Transverse colon (tissue), 4 donors: Measurements from ENCODE around the gene DOCK3.

Source experiments
- POLR2A ChIP-seq: fragments of 450-650 bp; IDR thresholded peaks from one replicate; pipeline ENCODE4 v1.6.1; 2016; ENCODE audit warnings: antibody characterized with exemption, mild to moderate bottlenecking, moderate library complexity
- POLR2AphosphoS5 ChIP-seq, 3 donors: sonication (generic); formaldehyde crosslinking; IDR thresholded peaks; one replicate each; pipeline ENCODE4 v1.6.1; 2016; ENCODE audit warnings: antibody characterized with exemption in 3 of 3
- TF ChIP-seq, protein P1 (sequence below), 5 experiments: fragments of 200-600 bp in 3 of 5; fragments of 450-650 bp in 2 of 5; sonication (generic) in 3 of 5; IDR thresholded peaks; 1 replicate in 2 of 5; 2 replicates in 3 of 5; pipeline ENCODE4 v1.5.1; 2016 to 2017; ENCODE audit warnings: antibody characterized with exemption in 5 of 5, inconsistent platforms in 3 of 5, mild to moderate bottlenecking in 2 of 5, moderate library complexity in 1 of 5

GRCh38 chr3:50637945-50638344 is 36.8 kb upstream of the DOCK3 start:
- TF ChIP-seq POLR2AphosphoS5 (IDR thresholded peaks at IDR 0.05) = no peak
- no peak for TF ChIP-seq POLR2A
- TF ChIP-seq, protein P1, sequence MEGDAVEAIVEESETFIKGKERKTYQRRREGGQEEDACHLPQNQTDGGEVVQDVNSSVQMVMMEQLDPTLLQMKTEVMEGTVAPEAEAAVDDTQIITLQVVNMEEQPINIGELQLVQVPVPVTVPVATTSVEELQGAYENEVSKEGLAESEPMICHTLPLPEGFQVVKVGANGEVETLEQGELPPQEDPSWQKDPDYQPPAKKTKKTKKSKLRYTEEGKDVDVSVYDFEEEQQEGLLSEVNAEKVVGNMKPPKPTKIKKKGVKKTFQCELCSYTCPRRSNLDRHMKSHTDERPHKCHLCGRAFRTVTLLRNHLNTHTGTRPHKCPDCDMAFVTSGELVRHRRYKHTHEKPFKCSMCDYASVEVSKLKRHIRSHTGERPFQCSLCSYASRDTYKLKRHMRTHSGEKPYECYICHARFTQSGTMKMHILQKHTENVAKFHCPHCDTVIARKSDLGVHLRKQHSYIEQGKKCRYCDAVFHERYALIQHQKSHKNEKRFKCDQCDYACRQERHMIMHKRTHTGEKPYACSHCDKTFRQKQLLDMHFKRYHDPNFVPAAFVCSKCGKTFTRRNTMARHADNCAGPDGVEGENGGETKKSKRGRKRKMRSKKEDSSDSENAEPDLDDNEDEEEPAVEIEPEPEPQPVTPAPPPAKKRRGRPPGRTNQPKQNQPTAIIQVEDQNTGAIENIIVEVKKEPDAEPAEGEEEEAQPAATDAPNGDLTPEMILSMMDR (IDR thresholded peaks at IDR 0.05) = no peak
